Transverse colon (tissue), 4 donors: ENCODE measurements around the gene GNG13.

Experiments used
- EP300 ChIP-seq: sonication (generic); formaldehyde crosslinking; IDR thresholded peaks from one replicate; pipeline ENCODE4 v1.6.1; 2017; ENCODE audit warnings: antibody characterized with exemption, low read depth
- POLR2AphosphoS5 ChIP-seq, 3 donors: sonication (generic); formaldehyde crosslinking; IDR thresholded peaks; one replicate each; pipeline ENCODE4 v1.6.1; 2016; ENCODE audit warnings: antibody characterized with exemption in 3 of 3
- TF ChIP-seq, protein P1 (sequence below), 5 experiments: fragments of 200-600 bp in 3 of 5; fragments of 450-650 bp in 2 of 5; sonication (generic) in 3 of 5; IDR thresholded peaks; 1 replicate in 2 of 5; 2 replicates in 3 of 5; pipeline ENCODE4 v1.5.1; 2016 to 2017; ENCODE audit warnings: antibody characterized with exemption in 5 of 5, inconsistent platforms in 3 of 5, mild to moderate bottlenecking in 2 of 5, moderate library complexity in 1 of 5

DNA sequence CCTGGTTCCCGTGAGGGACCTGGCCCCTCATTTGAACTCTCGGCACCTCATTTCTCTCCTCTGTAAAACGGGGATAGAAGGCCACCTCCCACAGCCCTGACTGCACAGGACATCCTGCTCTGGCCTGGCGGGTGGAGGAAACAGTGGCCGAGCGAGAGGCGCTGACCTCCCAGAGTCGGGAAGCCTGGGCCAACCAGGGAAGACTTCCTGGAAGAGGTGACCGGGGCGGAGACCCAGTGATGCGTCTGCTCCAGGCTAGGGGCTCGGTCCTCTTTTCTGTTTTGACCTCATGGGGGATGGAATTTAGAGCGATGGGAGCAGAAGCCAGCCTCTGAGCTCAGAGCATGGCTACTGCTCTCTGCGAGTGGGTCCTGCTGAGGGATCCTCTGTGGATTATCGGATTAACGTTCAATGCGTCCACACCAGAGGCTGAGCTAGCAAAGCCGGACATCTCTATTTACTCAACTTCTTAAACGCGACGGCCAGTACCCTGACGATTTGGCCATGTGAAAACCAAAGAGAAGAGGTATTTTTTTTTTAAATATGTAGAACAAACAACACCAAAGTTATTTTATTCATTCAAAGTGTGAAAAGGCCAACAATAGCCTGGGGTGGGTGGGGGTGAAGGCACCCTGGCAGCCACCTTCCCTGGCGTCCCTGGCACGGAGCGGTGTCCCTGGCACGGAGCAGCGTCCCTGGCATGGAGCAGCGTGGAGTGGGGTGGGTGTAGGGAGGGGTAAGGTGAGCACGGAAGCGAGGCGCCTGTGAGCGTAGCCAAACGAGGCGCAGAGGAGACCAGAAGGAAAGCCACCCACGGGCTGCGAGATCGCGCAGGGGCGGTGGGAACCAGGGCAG is 49.2 kb downstream of the GNG13 start:
- TF ChIP-seq, protein P1, sequence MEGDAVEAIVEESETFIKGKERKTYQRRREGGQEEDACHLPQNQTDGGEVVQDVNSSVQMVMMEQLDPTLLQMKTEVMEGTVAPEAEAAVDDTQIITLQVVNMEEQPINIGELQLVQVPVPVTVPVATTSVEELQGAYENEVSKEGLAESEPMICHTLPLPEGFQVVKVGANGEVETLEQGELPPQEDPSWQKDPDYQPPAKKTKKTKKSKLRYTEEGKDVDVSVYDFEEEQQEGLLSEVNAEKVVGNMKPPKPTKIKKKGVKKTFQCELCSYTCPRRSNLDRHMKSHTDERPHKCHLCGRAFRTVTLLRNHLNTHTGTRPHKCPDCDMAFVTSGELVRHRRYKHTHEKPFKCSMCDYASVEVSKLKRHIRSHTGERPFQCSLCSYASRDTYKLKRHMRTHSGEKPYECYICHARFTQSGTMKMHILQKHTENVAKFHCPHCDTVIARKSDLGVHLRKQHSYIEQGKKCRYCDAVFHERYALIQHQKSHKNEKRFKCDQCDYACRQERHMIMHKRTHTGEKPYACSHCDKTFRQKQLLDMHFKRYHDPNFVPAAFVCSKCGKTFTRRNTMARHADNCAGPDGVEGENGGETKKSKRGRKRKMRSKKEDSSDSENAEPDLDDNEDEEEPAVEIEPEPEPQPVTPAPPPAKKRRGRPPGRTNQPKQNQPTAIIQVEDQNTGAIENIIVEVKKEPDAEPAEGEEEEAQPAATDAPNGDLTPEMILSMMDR (IDR thresholded peaks at IDR 0.05), result no peak
- TF ChIP-seq POLR2AphosphoS5 (IDR thresholded peaks at IDR 0.05) (no peak), EP300 (no peak)
